Prostate gland (tissue), 2 donors: ENCODE results near the gene HHIPL1. TPM values are rescaled to one million over a fixed set of nuclear protein-coding genes. Genes with fewer than 3 reads are reported as not detected.

ENCODE experiments used
- DNase-seq: peaks from one replicate; pipeline ENCODE4 v3.0.0-alpha.2; 2019; ENCODE audit warnings: low spot score
- H3K27ac ChIP-seq, 2 donors: fragments of 200-600 bp; sonication (generic); 2 replicates each; pipeline ENCODE4 v1.5.1; 2017 to 2019
- H3K27me3 ChIP-seq: fragments of 200-600 bp; sonication (generic); replicated peaks from 2 replicates; pipeline ENCODE4 v1.5.1; 2019; ENCODE audit not compliant: insufficient read depth
- H3K36me3 ChIP-seq, 2 donors: fragments of 200-600 bp; sonication (generic); 1 replicate in 1 of 2; 2 replicates in 1 of 2; pipeline versions ENCODE4 v1.5.1 to v1.8.1; 2017 to 2019
- H3K4me1 ChIP-seq: fragments of 200-600 bp; sonication (generic); replicated peaks from 2 replicates; pipeline ENCODE4 v1.5.1; 2019
- H3K4me3 ChIP-seq, 2 donors: fragments of 200-600 bp; sonication (generic); 2 replicates each; pipeline ENCODE4 v1.5.1; 2017 to 2019
- H3K9me3 ChIP-seq: fragments of 200-600 bp; sonication (generic); 2 replicates; pipeline ENCODE4 v1.5.1; 2017
- CTCF ChIP-seq, 4 experiments: fragments of 200-600 bp in 2 of 4; fragments of 450-650 bp in 2 of 4; sonication (generic) in 2 of 4; IDR thresholded peaks; 1 replicate in 3 of 4; 2 replicates in 1 of 4; pipeline ENCODE4 v1.5.1; 2016 to 2019; ENCODE audit warnings: antibody characterized with exemption in 4 of 4, mild to moderate bottlenecking in 2 of 4, moderate library complexity in 2 of 4
- POLR2A ChIP-seq: fragments of 450-650 bp; IDR thresholded peaks from one replicate; pipeline ENCODE4 v1.6.1; 2016; ENCODE audit warnings: antibody characterized with exemption, mild to moderate bottlenecking
- POLR2AphosphoS5 ChIP-seq: sonication (generic); formaldehyde crosslinking; IDR thresholded peaks from one replicate; pipeline ENCODE4 v1.6.1; 2017; ENCODE audit warnings: antibody characterized with exemption
- WGBS: methylation state at CpG from one replicate; pipeline ENCODE4 v1.1.5; 2018; 5-methylcytosine and 5-hydroxymethylcytosine counted together
- intact Hi-C: fragments of 100-400 bp; cut with DNase I; formaldehyde crosslinking; loops from one replicate; pipeline ENCODE4 v1.14.2; 2022
- total RNA-seq, 2 donors: library from RNA; depleted of rRNA; stranded (reverse); fragments of >200 nt; gene quantifications; one replicate each; pipeline ENCODE4 v1.1.0, GENCODE V29; 2016

The HHIPL1 gene
- total RNA-seq, 2 donors from 2014 or later = 2.8 to 4.5 TPM

GRCh38 chr14:99601361-99601831, 43.5 kb upstream of the HHIPL1 start:
- no peak for DNase-seq
- WGBS = 57% methylated on average over 8 of the region's 8 CpGs
- H3K4me1 ChIP-seq = peaks cover 20% of the 10 kb centered on the region
- H3K27me3 ChIP-seq = no peaks in the 10 kb centered on the region
- H3K9me3 ChIP-seq = no peaks in the 10 kb centered on the region
- H3K4me3 ChIP-seq = peak overlapping the region; percentile 49 to 54
- TF ChIP-seq CTCF (IDR thresholded peaks at IDR 0.05) (no peak), POLR2A (peak; percentile 12), POLR2AphosphoS5 (peak; percentile 30)
- H3K27ac ChIP-seq = peak overlapping the region; percentile 68 to 74
- no peaks in the 10 kb centered on the region for H3K36me3 ChIP-seq
- intact Hi-C loops = loop anchor here (5.0 kb wide), 1 partner anchor 39 kb away; no protein-coding TSS in a partner anchor

- no peaks in the 10 kb centered on the region for H3K36me3 ChIP-seq
- 23% methylated on average over 18 of the region's 18 CpGs for WGBS
- peak overlapping the region; percentile 68 to 74 for H3K27ac ChIP-seq
- no peaks in the 10 kb centered on the region for H3K9me3 ChIP-seq
- intact Hi-C loops = loop anchor here (2.0 to 5.0 kb wide), 2 partner anchors 27 to 40 kb away; no protein-coding TSS in a partner anchor
- H3K27me3 ChIP-seq = no peaks in the 10 kb centered on the region
- TF ChIP-seq POLR2A (no peak), CTCF (IDR thresholded peaks at IDR 0.05) (no peak), POLR2AphosphoS5 (no peak)
- H3K4me3 ChIP-seq = peak overlapping the region; percentile 49 to 54
- DNase-seq = peak; percentile 23
- H3K4me1 ChIP-seq = peaks cover 13% of the 10 kb centered on the region
These were observed 42.7 kb upstream of the HHIPL1 start for GRCh38 chr14:99602054-99602787.

- Histone ChIP-seq H3K27ac (peak overlapping the region; percentile 68 to 74), H3K27me3 (no peaks in the 10 kb centered on the region), H3K36me3 (no peaks in the 10 kb centered on the region), H3K9me3 (no peaks in the 10 kb centered on the region), H3K4me1 (peaks cover 13% of the 10 kb centered on the region), H3K4me3 (peak overlapping the region; percentile 49 to 54)
- WGBS = 36% methylated on average over 22 of the region's 53 CpGs
- intact Hi-C loops = loop anchor here (2.0 to 5.0 kb wide), 2 partner anchors 28 to 41 kb away; no protein-coding TSS in a partner anchor
- DNase-seq = no peak
- TF ChIP-seq CTCF (IDR thresholded peaks at IDR 0.05) (no peak), POLR2A (no peak), POLR2AphosphoS5 (no peak)
These were observed 42.0 kb upstream of the HHIPL1 start for GRCh38 chr14:99602788-99603415.

GRCh38 chr14:99603471-99604277, 41.3 kb upstream of the HHIPL1 start, which contains the start of gene CCDC85C:
TSS of gene CCDC85C (minus strand) at chr14:99604207. CDS start at chr14:99603959, 248 bp downstream.
- H3K27me3 ChIP-seq = no peaks in the 10 kb centered on the region
- DNase-seq = no peak
- no peak for TF ChIP-seq POLR2A
- TF ChIP-seq CTCF (IDR thresholded peaks at IDR 0.05) = no peak
- TF ChIP-seq POLR2AphosphoS5 = no peak
- WGBS = 3% methylated on average over 44 of the region's 128 CpGs
- intact Hi-C loops = loop anchor here (2.0 to 5.0 kb wide), 3 partner anchors 29 to 81 kb away; no protein-coding TSS in a partner anchor
- no peaks in the 10 kb centered on the region for H3K9me3 ChIP-seq
- H3K4me1 ChIP-seq = peaks cover 13% of the 10 kb centered on the region
- peak within 1 kb of the TSS; percentile 91 to 98 for H3K27ac ChIP-seq
- H3K36me3 ChIP-seq = no peaks in the 10 kb centered on the region
- H3K4me3 ChIP-seq = peak within 1 kb of the TSS; percentile 63 to 74
